CD4-positive, alpha-beta memory T cell (primary cell): ENCODE measurements around the gene ZNF343. TPM values are rescaled to one million over a fixed set of nuclear protein-coding genes. Genes with fewer than 3 reads are reported as not detected.
"Not testable (repeated sequence)": the region's sequence is repeated elsewhere in the genome, so short reads cannot be mapped to it uniquely, and the experiment has no call there.

Experiments
- CTCF ChIA-PET: fragments of 350-600 bp; sonication (Branson Sonifier 250); formaldehyde crosslinking; loops from one replicate; lab custom pipeline; 2021; ENCODE audit warnings: inconsistent platforms; ENCODE audit not compliant: partially characterized antibody; lab: Charles Lee
- POLR2A ChIA-PET: fragments of 350-600 bp; sonication (Branson Sonifier 250); formaldehyde crosslinking; loops from one replicate; lab custom pipeline; 2021; ENCODE audit not compliant: partially characterized antibody; lab: Charles Lee
- DNase-seq, 5 donors: peaks; one replicate each; pipeline versions ENCODE4 v3.0.0 to v3.0.0-alpha.2; 2020 to 2022; ENCODE audit warnings: mixed read lengths in 1 of 5
- H3K27ac ChIP-seq: one replicate; pipeline ENCODE4 v1.7.0; 2013; ENCODE audit warnings: low read depth, low read length
- H3K27me3 ChIP-seq: 2 replicates; pipeline ENCODE4 v1.7.0; 2013; ENCODE audit warnings: mild to moderate bottlenecking, low read length, moderate library complexity; ENCODE audit not compliant: insufficient read depth
- H3K36me3 ChIP-seq: 2 replicates; pipeline ENCODE4 v1.7.0; 2013; ENCODE audit warnings: mild to moderate bottlenecking, low read length, moderate library complexity; ENCODE audit not compliant: insufficient read depth
- H3K4me1 ChIP-seq: 2 replicates; pipeline ENCODE4 v1.7.0; 2013; ENCODE audit warnings: mild to moderate bottlenecking, low read length, moderate library complexity; ENCODE audit not compliant: insufficient read depth
- H3K4me3 ChIP-seq, 2 donors: one replicate each; pipeline ENCODE4 v1.7.0; 2013; ENCODE audit warnings: low read length in 2 of 2, mild to moderate bottlenecking in 1 of 2
- H3K9me3 ChIP-seq, 2 donors: one replicate each; pipeline ENCODE4 v1.7.0; 2013; ENCODE audit warnings: low read length in 2 of 2, control low read depth in 1 of 2; ENCODE audit not compliant: control insufficient read depth in 1 of 2
- H3K27ac Mint-ChIP-seq, 7 donors: one replicate each; pipeline ENCODE4 v1.8.0; 2020 to 2021; ENCODE audit warnings: mixed read lengths in 7 of 7, mild to moderate bottlenecking in 6 of 7, inconsistent platforms in 3 of 7, moderate library complexity in 3 of 7
- H3K27me3 Mint-ChIP-seq, 2 donors: one replicate each; pipeline ENCODE4 v1.8.0; 2020 to 2021; ENCODE audit warnings: mixed read lengths in 2 of 2
- H3K36me3 Mint-ChIP-seq, 2 donors: one replicate each; pipeline ENCODE4 v1.8.0; 2020 to 2021; ENCODE audit warnings: mixed read lengths in 2 of 2, inconsistent platforms in 1 of 2, mild to moderate bottlenecking in 1 of 2
- H3K4me1 Mint-ChIP-seq, 4 donors: one replicate each; pipeline ENCODE4 v1.8.0; 2020 to 2021; ENCODE audit warnings: mixed read lengths in 4 of 4, mild to moderate bottlenecking in 1 of 4
- H3K4me3 Mint-ChIP-seq, 8 donors: one replicate each; pipeline ENCODE4 v1.8.0; 2020 to 2021; ENCODE audit warnings: mixed read lengths in 8 of 8, mild to moderate bottlenecking in 7 of 8, moderate library complexity in 6 of 8, inconsistent platforms in 3 of 8
- H3K9me3 Mint-ChIP-seq, 8 donors: one replicate each; pipeline ENCODE4 v1.8.0; 2020 to 2021; ENCODE audit warnings: mixed read lengths in 8 of 8, mild to moderate bottlenecking in 5 of 8, inconsistent platforms in 3 of 8, moderate library complexity in 1 of 8
- intact Hi-C: fragments of 100-400 bp; cut with micrococcal nuclease; formaldehyde crosslinking; loops from one replicate; pipeline ENCODE4 v1.15.1; 2023
- polyA plus RNA-seq, 2 donors: library from polyadenylated mRNA; unstranded; fragments of 300-500 nt; fragmentation: Illumina TruSeq; gene quantifications; one replicate each; pipeline ENCODE4 v1.2.3, GENCODE V29; 2021
- total RNA-seq, 2 experiments: library from RNA; stranded (reverse); gene quantifications; one replicate each; pipeline ENCODE4 v1.2.3, GENCODE V29; 2021

Gene ZNF343
- total and polyA plus RNA-seq, 4 experiments from 2014 or later, result 2.5 to 12.0 (median 8.9) TPM

DNA sequence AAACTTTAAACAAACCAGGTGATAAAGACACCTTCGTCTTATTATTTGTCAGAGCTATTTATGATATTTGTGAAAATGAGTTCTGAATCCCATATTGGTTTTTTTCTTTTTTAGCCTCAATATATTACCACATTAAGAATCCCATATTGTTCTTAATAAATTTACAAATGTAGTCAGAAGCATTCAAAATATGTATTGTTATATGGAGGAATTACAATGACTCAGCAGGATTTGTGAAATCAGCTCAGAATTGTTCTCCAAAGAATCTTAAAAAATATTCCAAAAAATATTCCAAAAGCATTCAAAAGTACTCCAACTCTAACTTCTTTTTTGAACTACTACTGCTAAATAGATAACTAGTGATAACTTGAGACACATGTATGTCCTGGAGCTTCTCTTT, 6.5 kb upstream of the ZNF343 start:
- Histone ChIP-seq H3K4me1 (no peaks in the 10 kb centered on the region), H3K27me3 (peaks cover 6% of the 10 kb centered on the region), H3K36me3 (no peaks in the 10 kb centered on the region), H3K27ac (no peak overlapping the region), H3K4me3 (no peak overlapping the region), H3K9me3 (no peaks in the 10 kb centered on the region)
- Mint-ChIP-seq H3K36me3 (no peaks in the 10 kb centered on the region), H3K27ac (no peak overlapping the region), H3K4me1 (no peaks in the 10 kb centered on the region), H3K27me3 (peaks cover 8 to 15% of the 10 kb centered on the region in 2 donors), H3K9me3 (no peaks in the 10 kb centered on the region), H3K4me3 (no peak overlapping the region)
- POLR2A ChIA-PET, result no interaction called here
- DNase-seq, result no peak
- intact Hi-C loops, result no loop called here
- CTCF ChIA-PET, result interaction anchor here (0.6 to 9.6 kb wide), 3 partner anchors 7 to 483 kb away, joined by 3 to 117 read pairs (median 4); no protein-coding TSS in a partner anchor

DNA sequence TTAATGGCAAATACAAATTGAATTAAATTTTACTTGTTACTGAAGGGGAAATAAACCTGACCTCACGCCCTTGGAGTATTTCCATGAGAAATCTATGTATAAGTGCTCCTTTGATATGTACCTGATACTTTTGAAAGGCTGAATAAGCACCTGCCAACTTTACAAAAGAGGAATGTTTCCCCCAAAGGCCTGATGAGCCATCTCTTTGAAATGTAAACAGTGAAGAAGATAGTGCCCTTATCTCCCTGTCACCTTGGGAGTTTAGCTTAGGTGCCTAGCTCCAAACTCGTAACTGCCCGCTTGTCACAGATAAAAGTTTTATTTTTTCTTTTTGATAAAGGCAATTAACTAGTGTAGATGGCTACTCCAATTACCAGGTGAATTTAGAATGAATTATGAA, 1.1 kb upstream of the ZNF343 start:
- H3K4me1 Mint-ChIP-seq, result peaks cover 10 to 22% (median 16%) of the 10 kb centered on the region in 4 donors
- Histone ChIP-seq H3K36me3 (no peaks in the 10 kb centered on the region), H3K9me3 (no peaks in the 10 kb centered on the region), H3K4me1 (peaks cover 15% of the 10 kb centered on the region), H3K27ac (no peak overlapping the region), H3K4me3 (no peak overlapping the region), H3K27me3 (peaks cover 6% of the 10 kb centered on the region)
- intact Hi-C loops, result loop anchor here (1.0 to 5.0 kb wide), 4 partner anchors 15 to 331 kb away; partner anchors contain the start of genes NOP56, PCED1A, SNRPB and VPS16
- ChIA-PET POLR2A (interaction anchor here (1.0 to 3.7 kb wide), 5 partner anchors 12 to 142 kb away, joined by 3 to 36 read pairs (median 8); partner anchors contain the start of genes NOP56 and SNRPB), CTCF (interaction anchor here (9.6 kb wide), 1 partner anchor 13 kb away, joined by 117 read pairs; no protein-coding TSS in a partner anchor)
- DNase-seq, result no peak
- peak overlapping the region in 2 of 8 donors; percentile 37 to 50 for H3K4me3 Mint-ChIP-seq
- H3K36me3 Mint-ChIP-seq, result peaks cover 5 to 6% of the 10 kb centered on the region in 2 donors
- peaks cover 8 to 15% of the 10 kb centered on the region in 2 donors for H3K27me3 Mint-ChIP-seq
- no peak overlapping the region for H3K27ac Mint-ChIP-seq
- H3K9me3 Mint-ChIP-seq, result no peaks in the 10 kb centered on the region

DNA sequence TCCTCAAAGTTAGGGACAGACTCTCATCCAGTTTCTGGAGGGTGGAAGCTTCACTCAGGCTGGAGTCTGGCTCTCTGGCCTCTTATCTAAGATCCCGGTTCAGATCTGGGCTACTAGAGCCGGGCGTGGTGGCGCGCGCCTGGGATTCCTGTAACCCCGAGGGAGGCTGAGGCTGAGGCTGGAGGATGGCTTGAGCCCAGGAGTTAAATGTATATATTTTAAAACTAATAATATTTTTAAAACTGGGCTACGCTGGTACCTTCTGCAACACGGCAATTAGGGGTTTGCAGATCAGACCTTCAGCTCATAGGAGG, 710 bp upstream of the ZNF343 start:
- peak overlapping the region; percentile 89 to 96 for H3K4me3 ChIP-seq
- peak overlapping the region; percentile 92 to 99 (median 96) for H3K27ac Mint-ChIP-seq

DNA sequence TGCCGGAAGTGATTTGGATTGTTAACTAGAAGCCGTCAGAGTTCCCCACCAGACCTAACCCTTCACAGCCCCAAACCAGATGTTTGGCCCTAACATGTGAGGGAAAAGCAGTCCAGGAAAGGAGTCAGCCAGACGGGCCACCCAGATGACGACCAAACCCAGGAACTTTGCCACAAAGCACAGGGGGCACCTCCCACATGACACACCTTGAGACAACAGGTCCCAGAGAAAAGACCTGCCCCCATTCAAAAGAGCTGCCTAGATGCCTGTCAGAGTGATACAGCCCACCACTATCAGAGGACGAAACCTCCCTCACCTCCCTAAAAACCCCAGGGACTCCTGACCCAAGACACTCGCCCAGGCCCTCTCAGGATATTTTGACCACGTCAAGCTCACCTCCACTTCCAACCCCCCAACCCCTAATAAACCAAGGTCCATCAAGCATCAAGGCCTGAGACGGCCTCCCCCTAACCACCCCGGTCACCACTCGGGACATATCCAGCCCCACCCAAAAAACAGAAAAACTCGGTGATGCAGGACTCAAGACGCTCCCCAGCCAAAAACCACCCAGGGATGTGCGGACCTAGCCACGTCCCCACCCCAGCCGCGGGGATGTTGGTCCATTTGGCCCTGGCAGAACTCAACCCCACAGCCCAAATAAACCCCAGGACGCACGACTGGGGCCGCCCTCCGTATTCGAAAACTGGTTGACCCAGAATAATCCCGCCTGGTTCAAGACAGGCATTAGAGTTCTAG, 662 bp downstream of the ZNF343 start:
- peak overlapping the region; percentile 89 to 96 for H3K4me3 ChIP-seq
- DNase-seq, result no peak
- H3K9me3 Mint-ChIP-seq, result no peaks in the 10 kb centered on the region
- H3K9me3 ChIP-seq, result no peaks in the 10 kb centered on the region
- peaks cover 6 to 8% of the 10 kb centered on the region in 2 donors for H3K36me3 Mint-ChIP-seq
- H3K4me1 ChIP-seq, result peaks cover 15% of the 10 kb centered on the region
- peaks cover 11 to 24% (median 17%) of the 10 kb centered on the region in 4 donors for H3K4me1 Mint-ChIP-seq
- peaks cover 6% of the 10 kb centered on the region for H3K27me3 ChIP-seq
- peaks cover 8 to 10% of the 10 kb centered on the region in 2 donors for H3K27me3 Mint-ChIP-seq
- peak overlapping the region; percentile 98 to 100 (median 100) for H3K4me3 Mint-ChIP-seq
- H3K27ac ChIP-seq, result peak overlapping the region; percentile 62
- ChIA-PET POLR2A (interaction anchor here (0.7 to 3.7 kb wide), 7 partner anchors 12 to 405 kb away, joined by 3 to 36 read pairs (median 5); partner anchors contain the start of genes NOP56 and SNRPB), CTCF (interaction anchor here (0.8 to 9.6 kb wide), 3 partner anchors 14 to 608 kb away, joined by 3 to 117 read pairs (median 4); no protein-coding TSS in a partner anchor)
- intact Hi-C loops, result loop anchor here (2.0 to 5.0 kb wide), 2 partner anchors 144 to 333 kb away; partner anchors contain the start of genes NOP56, PCED1A and VPS16
- H3K27ac Mint-ChIP-seq, result peak overlapping the region; percentile 83 to 99 (median 93)
- H3K36me3 ChIP-seq, result no peaks in the 10 kb centered on the region

More for the DNA sequence above, 710 bp upstream of the ZNF343 start:
- peaks cover 6% of the 10 kb centered on the region for H3K27me3 ChIP-seq
- H3K4me1 ChIP-seq, result peaks cover 15% of the 10 kb centered on the region
- no peaks in the 10 kb centered on the region for H3K36me3 ChIP-seq
- H3K9me3 Mint-ChIP-seq, result no peaks in the 10 kb centered on the region
- peaks cover 6% of the 10 kb centered on the region in 2 donors for H3K36me3 Mint-ChIP-seq
- intact Hi-C loops, result loop anchor here (1.0 to 5.0 kb wide), 4 partner anchors 15 to 331 kb away; partner anchors contain the start of genes NOP56, PCED1A, SNRPB and VPS16
- ChIA-PET POLR2A (interaction anchor here (0.8 to 3.7 kb wide), 7 partner anchors 11 to 155 kb away, joined by 3 to 36 read pairs (median 5); partner anchors contain the start of genes NOP56 and SNRPB), CTCF (interaction anchor here (9.6 kb wide), 1 partner anchor 13 kb away, joined by 117 read pairs; no protein-coding TSS in a partner anchor)
- peaks cover 8 to 15% of the 10 kb centered on the region in 2 donors for H3K27me3 Mint-ChIP-seq
- DNase-seq, result no peak
- peak overlapping the region; percentile 62 for H3K27ac ChIP-seq
- H3K9me3 ChIP-seq, result no peaks in the 10 kb centered on the region
- H3K4me1 Mint-ChIP-seq, result peaks cover 10 to 22% (median 16%) of the 10 kb centered on the region in 4 donors
- peak overlapping the region; percentile 98 to 100 (median 100) for H3K4me3 Mint-ChIP-seq

DNA sequence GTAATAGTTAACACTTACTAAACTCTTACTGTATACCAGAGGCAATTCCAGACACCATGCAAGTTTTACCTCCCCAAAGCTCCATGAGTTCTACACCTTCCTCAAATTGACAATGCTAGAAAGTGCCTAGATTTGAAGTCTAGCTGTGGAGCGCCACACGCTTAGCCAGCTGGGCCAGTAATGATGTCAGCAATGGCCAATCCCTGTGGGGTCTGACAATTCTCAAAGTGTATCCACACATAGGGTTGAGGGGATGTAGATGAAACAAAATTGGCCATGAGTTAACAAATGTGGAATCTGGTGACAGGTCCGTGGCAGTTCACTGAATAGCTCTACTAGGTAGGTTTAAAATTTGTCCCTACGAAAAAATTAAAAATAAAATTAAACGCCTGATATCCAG, 1.3 kb downstream of the ZNF343 start:
- H3K9me3 ChIP-seq, result no peaks in the 10 kb centered on the region
- peak overlapping the region; percentile 98 to 100 (median 100) for H3K4me3 Mint-ChIP-seq
- POLR2A ChIA-PET, result interaction anchor here (0.7 to 3.7 kb wide), 4 partner anchors 15 to 145 kb away, joined by 3 to 36 read pairs (median 10); partner anchors contain the start of genes NOP56 and SNRPB
- H3K4me1 Mint-ChIP-seq, result peaks cover 13 to 29% (median 18%) of the 10 kb centered on the region in 4 donors
- peak overlapping the region in 2 of 7 donors; percentile 66 to 87 for H3K27ac Mint-ChIP-seq
- H3K27me3 ChIP-seq, result peaks cover 6% of the 10 kb centered on the region
- H3K27me3 Mint-ChIP-seq, result peaks cover 8 to 10% of the 10 kb centered on the region in 2 donors
- intact Hi-C loops, result loop anchor here (5.0 kb wide), 1 partner anchor 145 kb away; the partner anchor contains the start of gene NOP56
- no peak overlapping the region for H3K4me3 ChIP-seq
- H3K36me3 Mint-ChIP-seq, result peaks cover 6 to 12% of the 10 kb centered on the region in 2 donors
- CTCF ChIA-PET, result interaction anchor here (0.8 to 9.6 kb wide), 3 partner anchors 15 to 608 kb away, joined by 3 to 117 read pairs (median 4); no protein-coding TSS in a partner anchor
- no peaks in the 10 kb centered on the region for H3K9me3 Mint-ChIP-seq
- H3K27ac ChIP-seq, result no peak overlapping the region
- peaks cover 15% of the 10 kb centered on the region for H3K4me1 ChIP-seq
- DNase-seq, result no peak
- no peaks in the 10 kb centered on the region for H3K36me3 ChIP-seq

DNA sequence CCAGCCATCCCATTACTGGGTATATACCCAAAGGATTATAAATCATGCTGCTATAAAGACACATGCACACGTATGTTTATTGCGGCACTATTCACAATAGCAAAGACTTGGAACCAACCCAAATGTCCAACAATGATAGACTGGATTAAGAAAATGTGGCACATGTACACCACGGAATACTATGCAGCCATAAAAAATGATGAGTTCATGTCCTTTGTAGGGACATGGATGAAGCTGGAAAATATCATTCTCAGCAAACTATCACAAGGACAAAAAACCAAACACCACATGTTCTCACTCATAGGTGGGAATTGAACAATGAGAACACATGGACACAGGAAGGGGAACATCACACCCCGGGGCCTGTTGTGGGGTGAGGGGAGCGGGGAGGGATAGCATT, 2.3 kb downstream of the ZNF343 start:
- CTCF ChIA-PET, result interaction anchor here (0.7 to 9.6 kb wide), 2 partner anchors 16 to 69 kb away, joined by 3 to 117 read pairs; no protein-coding TSS in a partner anchor
- H3K36me3 ChIP-seq, H3K9me3 ChIP-seq, POLR2A ChIA-PET, H3K9me3 Mint-ChIP-seq, H3K4me3 ChIP-seq, H3K27ac ChIP-seq, H3K27me3 ChIP-seq, H3K4me3 Mint-ChIP-seq, H3K27ac Mint-ChIP-seq, DNase-seq, H3K27me3 Mint-ChIP-seq: not testable (repeated sequence)
- peaks cover 15% of the 10 kb centered on the region for H3K4me1 ChIP-seq
- intact Hi-C loops, result loop anchor here (5.0 kb wide), 1 partner anchor 146 kb away; the partner anchor contains the start of gene NOP56
- Mint-ChIP-seq H3K36me3 (peaks cover 6 to 12% of the 10 kb centered on the region in 2 donors), H3K4me1 (peaks cover 13 to 33% (median 18%) of the 10 kb centered on the region in 4 donors)
